Activated CD4-positive, alpha-beta T cell treated with anti-CD3 and anti-CD28 coated beads, Interleukin-10, Interleukin-2, amounts not matched to agents 100 ng/mL and 50 ng/mL, durations not matched to agents 16 hours and 8 hours (primary cell): ENCODE data around the gene TMEM30B.
"Not testable (repeated sequence)": the region's sequence is repeated elsewhere in the genome, so short reads cannot be mapped to it uniquely, and the experiment has no call there.

Source experiments
- DNase-seq: peaks from one replicate; pipeline ENCODE4 v3.0.0-alpha.2; 2020

The TMEM30B gene

GRCh38 chr14:61281186-61281947, at the start of gene TMEM30B:
TSS of gene TMEM30B (minus strand) at chr14:61281338. CDS start at chr14:61281147, 191 bp downstream.
- DNase-seq = no peak

GRCh38 chr14:61330511-61330910, 49.4 kb upstream of the TMEM30B start:
- peak; percentile 87 for DNase-seq

- DNase-seq = peak; percentile 42
Measured at GRCh38 chr14:61329478-61330051, 48.4 kb upstream of the TMEM30B start.

GRCh38 chr14:61328626-61329262, 47.6 kb upstream of the TMEM30B start:
- peak; percentile 34 for DNase-seq

GRCh38 chr14:61326847-61327246, 45.7 kb upstream of the TMEM30B start:
- peak; percentile 30 for DNase-seq

- peak; percentile 65 for DNase-seq
Measured at GRCh38 chr14:61326146-61326545, 45.0 kb upstream of the TMEM30B start.

GRCh38 chr14:61325166-61325565, 44.0 kb upstream of the TMEM30B start:
- DNase-seq = peak; percentile 59

- DNase-seq = peak; percentile 22
Measured at GRCh38 chr14:61323970-61324369, 42.8 kb upstream of the TMEM30B start.

- DNase-seq = peak; percentile 74
Measured at GRCh38 chr14:61322799-61323290, 41.7 kb upstream of the TMEM30B start.

- DNase-seq = no peak
Measured at GRCh38 chr14:61322011-61322798, 41.1 kb upstream of the TMEM30B start.

GRCh38 chr14:61321385-61322010, 40.4 kb upstream of the TMEM30B start, which contains the start of gene PRKCH:
TSS of gene PRKCH (plus strand) at chr14:61321579. CDS start at chr14:61322102, 523 bp downstream.
- peak; percentile 91 for DNase-seq

GRCh38 chr14:61320806-61321384, 39.8 kb upstream of the TMEM30B start:
- no peak for DNase-seq

- not testable (repeated sequence) for DNase-seq
Measured at GRCh38 chr14:61320170-61320569, 39.0 kb upstream of the TMEM30B start.

- no peak for DNase-seq
Measured at GRCh38 chr14:61319706-61320105, 38.6 kb upstream of the TMEM30B start.

GRCh38 chr14:61319086-61319485, 37.9 kb upstream of the TMEM30B start:
- DNase-seq = no peak

GRCh38 chr14:61315313-61315712, 34.2 kb upstream of the TMEM30B start:
- DNase-seq = no peak

GRCh38 chr14:61308701-61309100, 27.6 kb upstream of the TMEM30B start:
- DNase-seq = not testable (repeated sequence)

GRCh38 chr14:61308198-61308597, 27.1 kb upstream of the TMEM30B start:
- DNase-seq = peak; percentile 18

- no peak for DNase-seq
Measured at GRCh38 chr14:61304688-61305087, 23.6 kb upstream of the TMEM30B start.

GRCh38 chr14:61300754-61301153, 19.6 kb upstream of the TMEM30B start:
- DNase-seq = no peak

GRCh38 chr14:61300209-61300608, 19.1 kb upstream of the TMEM30B start:
- DNase-seq = no peak

- DNase-seq = no peak
Measured at GRCh38 chr14:61298824-61299223, 17.7 kb upstream of the TMEM30B start.
